ENCODE data around the gene TARBP2.
"Not testable (repeated sequence)": the region's sequence is repeated elsewhere in the genome, so short reads cannot be mapped to it uniquely, and the experiment has no call there.

The TARBP2 gene

GRCh38 chr12:53516758-53517455 lies 15.8 kb downstream of the TARBP2 start:
- DNase-seq, result no peak

DNA sequence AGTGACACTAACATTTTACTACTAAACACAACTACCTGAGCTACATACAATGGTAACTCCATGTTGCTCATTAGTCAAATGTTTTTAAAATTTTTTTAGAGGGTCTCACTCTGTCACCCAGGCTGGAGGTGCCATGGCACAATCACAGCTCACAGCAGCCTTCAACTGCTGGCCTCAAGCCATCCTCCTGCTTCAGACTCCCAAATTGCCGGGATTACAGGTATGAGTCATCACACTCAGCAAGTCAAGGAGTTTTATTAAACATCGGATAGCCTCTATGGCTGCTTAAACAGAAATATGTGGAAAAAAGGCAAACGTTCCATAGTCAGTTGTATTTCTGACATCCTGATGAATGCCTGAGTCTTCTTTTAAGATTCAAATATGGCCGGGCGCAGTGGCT lies 17.3 kb downstream of the TARBP2 start:
- DNase-seq, result no peak

DNA sequence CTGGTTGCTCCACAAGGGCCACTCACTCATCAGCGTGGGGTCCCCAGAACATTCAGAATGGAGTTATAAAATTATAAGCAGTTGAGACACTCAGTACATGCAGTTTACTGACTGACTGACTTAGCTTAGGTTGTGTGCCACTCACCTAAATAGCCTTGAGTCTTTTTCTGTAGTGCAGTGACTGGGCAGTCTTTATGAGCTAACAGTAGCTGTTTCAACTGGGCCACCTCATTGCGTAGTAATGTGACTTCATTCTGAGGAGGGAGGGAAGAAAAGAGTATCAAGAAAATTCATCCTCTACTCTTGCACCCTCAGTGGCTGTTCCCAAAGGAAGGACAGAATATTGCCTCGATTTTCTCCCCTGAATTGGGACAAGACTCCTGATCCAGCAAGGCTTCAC lies 22.0 kb downstream of the TARBP2 start:
- DNase-seq, result no peak

DNA sequence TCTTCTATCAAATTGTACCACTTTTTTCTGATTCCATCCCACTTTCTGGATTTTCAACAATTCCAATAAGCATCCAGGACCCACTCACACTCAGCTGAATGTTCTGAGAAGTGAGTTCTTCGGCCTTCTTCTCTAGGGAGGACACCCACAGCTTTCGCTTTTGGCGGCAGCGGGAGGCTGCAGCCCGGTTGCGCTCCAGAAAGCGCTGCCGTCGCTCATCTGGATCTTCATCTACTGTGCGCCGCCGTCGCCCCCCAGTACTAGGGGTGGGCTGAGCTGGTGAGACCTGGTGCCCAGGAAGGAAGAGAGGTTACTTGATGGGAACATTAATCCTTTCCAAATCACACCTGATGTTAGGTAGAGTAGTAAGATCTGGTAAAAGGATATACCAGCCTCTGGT lies 23.4 kb downstream of the TARBP2 start:
- no peak for DNase-seq

GRCh38 chr12:53530061-53530460 lies 29.0 kb downstream of the TARBP2 start:
- DNase-seq, result no peak

GRCh38 chr12:53530920-53531319 lies 29.8 kb downstream of the TARBP2 start:
- DNase-seq, result no peak

DNA sequence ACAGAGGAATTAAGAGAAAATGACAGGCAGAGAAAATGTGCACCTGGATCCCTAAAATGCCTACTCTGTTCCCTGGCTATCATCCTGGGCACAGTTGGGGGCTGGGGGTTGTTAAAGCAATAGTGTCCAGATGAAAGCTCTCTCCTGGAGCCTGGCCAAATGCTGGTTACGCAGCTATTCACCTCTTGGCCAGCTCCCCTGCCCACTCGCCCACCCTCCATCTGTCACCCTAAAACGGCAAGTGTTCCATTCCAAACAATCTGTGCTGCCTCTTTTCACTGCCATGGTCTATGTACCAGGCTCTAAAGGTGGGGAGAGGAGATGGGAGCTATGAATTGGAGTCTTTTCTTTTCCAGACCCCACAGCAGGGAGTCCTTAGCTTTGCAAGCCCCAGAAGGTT lies 30.9 kb downstream of the TARBP2 start:
- DNase-seq, result no peak

- no peak for DNase-seq
Measured at GRCh38 chr12:53532524-53533445, 31.7 kb downstream of the TARBP2 start.

DNA sequence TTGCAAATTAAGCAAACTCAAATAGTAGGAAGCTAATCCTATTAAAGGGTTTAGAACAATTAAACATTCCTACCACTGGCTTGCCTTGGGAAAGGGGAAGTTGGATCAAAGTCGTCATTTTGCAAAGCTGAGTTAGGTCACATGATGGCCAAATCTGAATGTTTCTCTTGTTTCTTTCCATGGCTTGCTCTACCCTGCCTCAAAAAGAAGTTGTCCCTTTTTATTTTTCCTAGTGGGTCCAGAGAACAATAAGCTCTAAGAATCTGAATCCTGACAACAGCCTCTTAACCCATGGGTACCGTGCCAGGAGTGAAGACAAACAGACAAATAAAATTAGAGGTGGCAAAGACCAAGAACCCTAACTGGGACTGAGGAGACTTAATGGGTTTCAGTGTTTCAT lies 32.4 kb downstream of the TARBP2 start:
- DNase-seq, result no peak

GRCh38 chr12:53536962-53537361 lies 35.9 kb downstream of the TARBP2 start:
- no peak for DNase-seq

GRCh38 chr12:53538209-53538689 lies 37.2 kb downstream of the TARBP2 start:
- DNase-seq, result no peak

DNA sequence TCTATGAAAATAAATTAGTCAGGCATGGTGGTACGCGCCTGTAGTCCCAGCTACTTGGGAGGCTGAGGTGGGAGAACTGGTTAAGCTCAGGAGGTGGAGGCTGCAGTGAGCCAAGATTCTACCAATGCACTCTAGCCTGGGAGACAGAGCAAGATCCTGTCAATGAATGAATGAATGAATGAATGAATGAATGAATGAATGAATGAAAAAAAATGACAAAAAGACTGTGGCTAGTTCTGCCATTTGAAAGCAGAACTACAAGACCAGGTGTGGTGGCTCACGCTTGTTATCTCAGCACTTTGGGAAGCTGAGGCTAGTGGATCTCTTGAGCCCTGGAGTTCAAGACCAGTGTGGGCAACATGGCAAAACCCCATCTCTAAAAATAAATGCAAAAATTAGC lies 38.4 kb downstream of the TARBP2 start:
- DNase-seq, result no peak

DNA sequence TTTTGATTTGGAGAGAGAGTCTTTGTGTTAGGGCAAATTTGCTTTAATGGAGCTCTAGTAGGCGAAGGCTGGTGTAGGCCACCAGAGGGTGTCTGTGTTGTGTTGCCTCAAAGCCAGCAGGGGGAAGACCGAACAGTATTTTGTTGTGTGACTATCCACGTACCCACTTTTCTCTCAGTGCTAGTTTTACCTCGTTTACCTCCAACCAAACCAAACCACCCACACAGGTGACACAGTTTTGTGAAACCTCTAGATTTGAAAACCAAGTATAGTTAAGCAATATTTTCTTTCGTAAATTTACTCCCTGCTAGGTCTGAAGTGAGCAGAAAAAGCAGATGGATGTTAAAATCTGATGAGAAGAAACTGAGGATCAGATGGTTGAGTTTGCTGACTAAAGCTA lies 42.5 kb downstream of the TARBP2 start:
- no peak for DNase-seq

DNA sequence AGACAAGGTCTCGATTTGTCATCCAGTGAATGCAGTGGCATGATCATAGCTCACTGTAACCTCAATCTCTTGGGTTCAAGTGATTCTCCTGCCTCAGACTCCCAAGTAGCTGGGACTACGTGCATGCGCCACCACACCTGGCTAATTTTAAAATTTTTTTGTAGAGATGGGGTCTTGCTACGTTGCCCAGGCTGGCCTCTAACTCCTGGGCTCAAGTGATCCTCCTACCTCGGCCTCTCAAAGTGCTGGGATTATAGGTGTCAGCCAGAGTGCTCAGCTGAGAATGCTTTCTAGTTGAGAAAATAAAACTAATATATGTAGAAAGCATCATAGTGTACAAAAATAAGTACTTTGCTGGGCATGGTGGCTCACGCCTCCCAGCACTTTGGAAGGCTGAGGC lies 47.3 kb downstream of the TARBP2 start:
- DNase-seq, result not testable (repeated sequence)

DNA sequence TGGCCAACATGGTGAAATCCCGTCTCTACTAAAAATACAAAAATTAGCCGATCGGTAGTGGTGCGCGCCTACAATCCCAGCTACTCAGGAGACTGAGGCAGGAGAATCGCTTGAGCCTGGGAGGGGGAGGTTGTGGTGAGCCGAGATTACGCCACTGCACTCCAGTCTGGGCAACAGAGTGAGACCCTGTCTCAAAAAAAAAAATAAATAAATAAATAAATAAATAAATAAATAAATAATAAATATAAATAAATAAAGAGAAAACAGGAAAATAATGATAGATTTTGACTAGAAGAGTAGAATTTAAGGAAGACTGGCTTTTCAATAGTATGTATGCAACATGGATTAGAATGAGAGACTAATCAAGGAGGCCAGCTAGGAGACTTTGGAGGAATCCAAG lies 49.0 kb downstream of the TARBP2 start:
- DNase-seq, result not testable (repeated sequence)

GRCh38 chr12:53550595-53550994 lies 49.5 kb downstream of the TARBP2 start:
- DNase-seq, result no peak

DNA sequence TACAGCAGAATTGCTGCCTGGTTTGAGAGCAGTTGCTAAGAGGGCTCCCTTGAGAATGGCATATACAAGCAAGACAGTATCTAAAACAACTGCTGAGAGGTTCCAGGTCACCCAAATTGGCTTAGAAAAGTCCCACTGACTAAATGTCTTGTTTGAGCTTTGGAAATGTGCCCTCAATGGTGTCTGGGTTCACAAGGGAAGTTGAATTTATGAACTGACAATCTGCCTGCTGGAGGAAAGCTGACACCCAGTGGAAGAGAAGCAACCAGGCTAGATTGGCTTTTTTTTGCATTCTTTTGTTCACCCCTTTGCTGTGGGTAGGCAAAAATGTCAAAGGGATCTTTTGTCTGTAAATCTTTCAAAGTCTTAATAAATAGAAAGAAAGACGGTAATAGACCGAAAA lies 50.8 kb downstream of the TARBP2 start:
- no peak for DNase-seq

GRCh38 chr12:53552361-53553327 lies 51.6 kb downstream of the TARBP2 start:
- DNase-seq, result no peak
